CD4-positive, alpha-beta T cell treated with Interleukin-2 at 100 ng/mL for 4 hours (primary cell): ENCODE data around the gene A1BG.
A peak's percentile ranks its signal among the peaks of the same experiment; 100 is the strongest.
"Not testable (repeated sequence)": the region's sequence is repeated elsewhere in the genome, so short reads cannot be mapped to it uniquely, and the experiment has no call there.

Experiments
- DNase-seq: peaks from one replicate; pipeline ENCODE4 v3.0.0-alpha.2; 2020; ENCODE audit warnings: low spot score

A1BG gene

DNA sequence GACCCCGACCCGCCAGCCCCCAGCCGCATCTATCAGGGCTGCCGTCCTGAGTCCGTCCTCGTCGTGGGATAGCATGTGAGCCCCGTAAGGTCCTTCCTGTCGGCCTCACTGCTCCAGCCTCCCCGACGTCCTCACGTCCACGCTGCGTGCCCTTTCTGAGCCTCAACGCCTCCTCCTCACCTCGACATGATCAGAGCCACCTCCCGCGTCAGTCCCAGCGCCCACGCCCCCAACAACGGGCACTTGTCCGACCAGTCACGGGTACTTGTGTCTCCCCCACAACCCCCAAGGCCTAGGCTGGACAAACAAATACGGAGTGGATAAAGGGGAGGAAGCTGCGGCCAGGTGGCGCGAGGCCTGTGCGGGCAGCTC, 8.6 kb upstream of the A1BG start:
- peak; percentile 24 for DNase-seq

DNA sequence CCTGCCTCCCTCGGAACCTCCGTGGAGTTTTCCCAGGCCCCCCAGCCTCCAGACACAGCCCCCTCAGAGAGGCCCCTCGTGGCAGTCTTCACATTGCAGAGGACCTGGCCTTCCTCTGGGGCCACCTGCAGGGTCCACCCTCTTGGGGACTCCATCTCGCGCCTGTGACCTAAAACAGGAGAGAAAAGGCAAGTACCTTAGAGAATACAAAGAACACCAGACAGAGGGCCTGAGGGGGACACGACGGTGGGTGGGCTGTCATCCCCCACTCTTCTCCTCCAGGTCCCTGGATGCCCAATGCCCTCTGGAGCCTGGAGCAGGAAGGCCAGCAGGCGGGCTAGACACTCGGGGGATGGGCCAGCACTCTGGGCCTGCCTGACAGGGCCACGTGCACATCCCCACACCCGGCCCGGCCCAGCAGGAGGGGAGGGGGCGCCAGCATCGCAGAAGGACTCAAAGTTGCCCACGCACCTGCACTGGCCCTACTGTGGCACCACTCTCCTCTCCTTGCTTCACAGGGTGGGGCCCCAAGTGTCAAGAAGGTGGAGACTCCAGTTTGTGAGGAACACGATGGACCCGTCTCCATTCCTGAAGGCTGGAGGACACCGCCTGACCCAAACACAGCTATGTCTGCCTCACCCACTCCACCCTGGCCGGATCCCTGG, 4.3 kb upstream of the A1BG start:
- DNase-seq, result no peak

DNA sequence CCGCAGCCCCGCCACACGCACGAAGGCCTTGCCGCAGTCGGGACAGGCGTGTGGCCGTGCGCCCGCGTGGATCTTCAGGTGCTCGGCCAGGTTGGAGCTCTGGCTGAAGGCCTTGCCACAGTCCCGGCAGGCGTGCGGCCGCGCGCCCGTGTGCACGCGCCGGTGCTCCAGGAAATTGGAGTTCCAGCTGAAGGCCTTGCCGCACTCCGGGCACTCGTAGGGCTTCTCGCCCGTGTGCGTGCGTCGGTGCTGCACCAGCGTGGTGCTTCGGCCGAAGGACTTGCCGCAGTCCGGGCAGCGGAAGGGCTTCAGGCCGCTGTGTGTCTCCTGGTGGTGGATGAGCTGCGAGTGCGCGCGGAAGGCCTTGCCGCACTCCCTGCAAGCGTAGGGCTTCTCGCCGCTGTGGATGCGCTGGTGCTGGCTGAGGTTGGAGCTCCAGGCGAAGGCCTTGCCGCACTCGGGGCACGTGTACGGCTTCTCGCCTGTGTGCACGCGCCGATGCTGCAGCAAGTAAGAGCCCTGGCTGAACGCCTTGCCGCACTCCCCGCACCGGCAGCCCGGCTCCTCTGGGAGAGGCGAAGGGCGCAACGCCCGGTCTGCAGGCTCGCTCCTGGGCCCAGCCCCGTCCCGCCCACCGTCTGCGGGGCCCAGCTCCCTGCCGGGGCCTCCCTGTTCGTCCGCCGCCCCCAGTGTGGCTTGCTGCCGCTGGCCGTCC, 3.6 kb upstream of the A1BG start:
- no peak for DNase-seq

DNA sequence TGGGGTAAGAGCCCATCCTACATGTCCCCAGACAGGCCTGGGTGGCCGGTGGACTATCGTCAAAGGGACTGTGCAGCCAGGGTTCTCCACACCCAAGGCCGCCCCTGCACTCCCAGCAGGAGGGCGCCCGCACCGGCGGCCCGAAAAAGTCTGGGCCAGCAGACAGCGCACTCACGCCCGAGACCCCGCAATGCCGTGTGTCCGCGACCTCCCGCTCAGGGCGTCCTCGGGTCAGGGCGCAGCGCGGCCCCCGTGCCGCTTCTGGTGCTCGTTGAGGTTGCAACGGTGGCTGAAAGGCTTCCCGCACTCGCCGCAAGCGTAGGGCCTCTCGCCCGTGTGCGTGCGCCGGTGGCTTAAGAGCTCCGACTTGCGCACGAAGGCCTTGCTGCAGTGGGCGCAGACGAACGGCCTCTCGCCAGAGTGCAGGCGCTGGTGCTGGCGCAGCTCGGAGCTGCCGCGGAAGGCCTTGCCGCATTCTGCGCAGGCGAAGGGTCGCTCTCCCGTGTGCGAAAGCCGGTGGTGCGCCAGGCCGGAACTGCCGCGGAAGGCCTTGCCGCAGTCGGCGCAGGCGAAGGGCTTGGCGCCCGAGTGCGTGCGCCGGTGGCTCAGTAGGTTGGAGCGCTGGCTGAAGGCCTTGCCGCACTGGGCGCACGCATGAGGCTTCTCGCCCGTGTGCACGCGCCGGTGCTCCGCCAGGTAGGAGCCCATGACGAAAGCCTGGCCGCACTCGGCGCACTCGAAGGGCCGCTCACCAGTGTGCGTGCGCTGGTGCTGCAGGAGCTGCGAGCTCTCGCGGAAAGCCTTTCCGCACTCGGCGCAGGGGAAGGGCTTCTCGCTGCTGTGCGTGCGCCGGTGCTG, 2.8 kb upstream of the A1BG start:
- peak; percentile 23 for DNase-seq

DNA sequence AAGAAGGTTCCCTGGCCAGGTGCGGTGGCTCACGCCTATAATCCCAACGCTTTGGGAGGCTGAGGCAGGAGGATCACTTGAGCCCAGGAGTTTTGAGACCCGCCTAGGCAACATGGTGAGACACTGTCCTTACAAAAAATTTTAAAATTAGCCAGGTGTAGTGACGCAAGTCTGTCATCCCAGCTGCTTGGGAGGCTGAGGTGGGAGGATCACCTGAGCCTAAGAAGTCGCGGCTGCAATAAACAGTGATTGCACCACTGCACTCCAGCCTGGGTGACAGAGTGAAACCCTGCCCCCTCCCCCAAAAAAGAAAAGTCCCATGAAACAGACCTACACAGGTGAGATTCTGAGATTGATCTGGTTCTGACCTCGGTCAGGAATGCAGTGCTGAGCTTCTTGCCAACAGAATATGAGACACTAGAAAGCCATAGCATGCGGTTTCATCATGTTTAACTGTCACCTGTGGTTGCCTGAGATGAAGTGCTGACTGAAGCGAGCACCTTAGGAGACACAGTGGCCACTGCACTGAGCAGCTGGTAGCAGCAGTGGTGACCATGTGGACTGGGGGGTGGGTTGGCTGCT, 2.0 kb upstream of the A1BG start:
- DNase-seq, result no peak

DNA sequence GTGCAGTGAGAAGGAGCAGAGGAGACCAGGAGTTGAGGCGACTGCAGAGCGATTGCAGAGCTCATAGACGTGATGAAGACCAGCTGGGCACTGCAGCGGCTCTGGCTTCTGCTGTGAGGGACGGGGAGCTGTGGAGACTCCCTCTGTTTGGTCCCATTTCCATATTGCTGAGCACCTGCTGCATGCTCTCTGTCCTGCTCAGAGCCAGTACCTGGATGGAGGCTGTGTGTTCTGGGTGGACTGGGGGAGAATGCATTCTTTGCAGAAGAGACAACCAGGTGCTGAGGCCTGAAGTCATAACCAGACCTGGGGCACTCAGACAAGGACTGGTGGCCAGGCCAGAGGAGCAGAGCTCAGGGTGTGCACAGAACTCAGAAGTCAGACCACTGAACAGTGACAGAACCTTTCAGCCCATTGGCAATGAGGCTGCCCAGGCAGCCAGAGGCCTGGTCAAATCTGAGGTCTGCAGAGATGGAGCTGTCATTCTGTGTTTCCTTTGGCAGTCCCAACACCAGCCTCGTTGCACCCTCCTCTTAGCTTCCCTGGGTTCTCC, 1.3 kb upstream of the A1BG start:
- no peak for DNase-seq

DNA sequence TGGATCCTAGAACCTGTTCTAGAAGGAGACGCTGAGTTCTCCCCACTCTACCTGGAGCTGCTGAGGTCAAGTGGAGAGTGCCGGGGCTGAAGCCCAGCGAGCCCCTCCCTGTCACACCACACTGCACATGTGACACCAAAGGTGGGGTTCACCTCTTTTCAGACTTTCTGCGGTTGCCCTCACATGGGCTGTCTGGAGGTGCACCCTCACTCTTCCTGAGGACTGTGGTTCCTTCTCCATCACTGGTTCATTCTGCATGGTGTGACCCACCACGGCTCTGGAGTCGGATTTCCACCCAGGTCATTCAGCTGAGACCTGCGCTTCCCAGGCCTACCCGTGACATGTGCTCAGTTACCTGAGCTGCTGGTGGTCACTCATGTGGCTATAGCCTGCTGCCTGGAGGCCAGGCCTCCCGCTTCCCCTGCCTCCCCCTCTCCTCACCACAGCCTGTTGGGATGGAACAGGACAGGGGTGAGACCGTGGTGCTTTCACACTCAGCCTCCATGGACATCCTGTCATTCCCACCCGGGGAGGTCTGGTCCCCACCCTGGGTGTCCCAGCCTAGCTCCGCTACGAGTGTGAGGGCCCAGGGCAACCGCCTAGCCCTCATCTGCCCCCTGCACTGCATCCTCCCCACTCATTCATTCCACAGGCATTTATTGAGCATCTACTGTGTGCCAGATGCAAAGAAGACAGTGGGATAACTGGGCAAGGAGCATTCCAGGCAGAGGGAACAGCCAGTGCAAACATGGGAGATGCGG, 605 bp upstream of the A1BG start:
- no peak for DNase-seq

DNA sequence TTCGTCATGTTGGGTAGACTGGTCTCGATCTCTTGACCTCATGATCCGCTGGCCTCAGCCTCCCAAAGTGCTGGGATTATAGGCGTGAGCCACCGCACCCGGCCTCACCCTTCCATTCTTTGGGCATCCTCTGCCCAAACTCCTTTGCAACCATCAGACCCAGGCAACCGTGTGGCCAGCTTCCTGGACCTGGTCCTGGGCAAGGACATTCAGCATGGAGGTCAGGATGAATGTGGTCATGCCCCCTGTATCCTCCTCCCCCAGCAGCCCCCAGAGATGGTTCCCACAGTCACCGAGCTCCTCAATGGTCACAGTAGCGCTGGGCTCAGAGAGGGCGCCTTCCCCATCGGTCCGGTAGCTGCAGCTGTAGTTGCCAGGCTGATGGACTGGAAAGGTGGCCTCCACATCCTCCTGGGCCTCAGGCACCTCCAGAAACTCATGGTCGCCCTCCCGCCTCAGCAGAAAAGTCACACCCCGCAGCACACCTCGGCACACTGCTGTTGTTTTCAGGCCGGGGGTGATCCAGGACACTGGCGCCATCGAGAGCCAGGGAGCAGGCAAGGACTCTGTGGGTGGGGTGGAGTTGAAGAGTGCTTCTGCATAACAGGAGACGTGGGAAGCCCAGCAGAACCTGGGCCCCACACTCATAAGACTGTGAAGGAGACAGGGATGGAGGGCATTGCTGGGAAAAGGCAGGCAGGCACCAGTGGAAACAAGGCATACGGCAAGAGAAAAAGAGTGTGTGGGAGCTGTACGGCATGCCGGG, 1.1 kb downstream of the A1BG start:
- DNase-seq, result no peak

DNA sequence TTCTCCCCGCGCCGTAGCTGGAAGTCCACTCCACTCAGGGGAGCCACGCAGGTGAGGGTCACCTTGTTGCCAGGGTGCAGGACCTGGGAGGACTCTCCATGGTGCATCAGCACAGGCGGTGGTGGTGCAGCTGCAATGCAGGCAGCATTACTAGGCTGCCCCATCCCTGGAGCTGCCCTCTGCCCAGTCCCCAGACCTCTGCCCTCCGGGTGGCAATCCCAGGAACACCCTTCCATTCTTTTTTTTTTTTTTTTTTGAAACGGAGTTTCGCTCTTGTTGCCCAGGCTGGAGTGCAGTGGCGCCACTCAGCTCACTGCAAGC, 1.8 kb downstream of the A1BG start:
- DNase-seq, result no peak

DNA sequence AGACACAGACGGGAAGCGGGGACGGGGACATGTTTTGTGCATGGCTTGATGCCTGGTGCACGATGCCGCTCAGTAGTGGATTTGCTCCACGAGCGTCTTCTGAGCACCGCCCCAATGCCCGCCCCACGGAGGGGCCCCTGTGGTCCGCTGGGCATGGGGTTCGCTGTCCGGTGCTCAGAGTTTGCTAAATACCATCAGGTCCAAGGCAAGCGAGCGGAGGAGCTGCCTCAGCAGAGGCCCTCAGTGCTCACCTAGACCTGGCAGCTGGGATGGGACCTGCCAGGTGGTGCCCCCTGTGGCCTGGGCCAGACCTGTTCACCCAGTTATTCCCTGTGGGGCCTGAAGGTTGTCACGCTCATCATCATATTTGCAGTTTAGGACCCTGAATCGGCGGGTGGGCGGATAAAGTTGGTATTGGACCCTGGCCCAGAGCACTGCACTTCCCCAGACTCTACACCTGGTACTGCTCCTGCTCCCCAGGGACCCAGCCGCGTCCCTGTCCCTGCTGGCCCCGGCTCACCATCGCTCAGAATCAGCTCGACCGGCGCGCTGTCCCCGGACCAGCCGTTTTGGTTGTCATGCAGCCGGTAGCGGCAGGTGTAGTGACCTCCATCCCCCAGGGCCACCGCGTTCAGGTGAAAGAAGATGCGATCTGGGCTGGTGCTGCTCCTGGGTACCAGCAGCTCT, 2.3 kb downstream of the A1BG start:
- no peak for DNase-seq

DNA sequence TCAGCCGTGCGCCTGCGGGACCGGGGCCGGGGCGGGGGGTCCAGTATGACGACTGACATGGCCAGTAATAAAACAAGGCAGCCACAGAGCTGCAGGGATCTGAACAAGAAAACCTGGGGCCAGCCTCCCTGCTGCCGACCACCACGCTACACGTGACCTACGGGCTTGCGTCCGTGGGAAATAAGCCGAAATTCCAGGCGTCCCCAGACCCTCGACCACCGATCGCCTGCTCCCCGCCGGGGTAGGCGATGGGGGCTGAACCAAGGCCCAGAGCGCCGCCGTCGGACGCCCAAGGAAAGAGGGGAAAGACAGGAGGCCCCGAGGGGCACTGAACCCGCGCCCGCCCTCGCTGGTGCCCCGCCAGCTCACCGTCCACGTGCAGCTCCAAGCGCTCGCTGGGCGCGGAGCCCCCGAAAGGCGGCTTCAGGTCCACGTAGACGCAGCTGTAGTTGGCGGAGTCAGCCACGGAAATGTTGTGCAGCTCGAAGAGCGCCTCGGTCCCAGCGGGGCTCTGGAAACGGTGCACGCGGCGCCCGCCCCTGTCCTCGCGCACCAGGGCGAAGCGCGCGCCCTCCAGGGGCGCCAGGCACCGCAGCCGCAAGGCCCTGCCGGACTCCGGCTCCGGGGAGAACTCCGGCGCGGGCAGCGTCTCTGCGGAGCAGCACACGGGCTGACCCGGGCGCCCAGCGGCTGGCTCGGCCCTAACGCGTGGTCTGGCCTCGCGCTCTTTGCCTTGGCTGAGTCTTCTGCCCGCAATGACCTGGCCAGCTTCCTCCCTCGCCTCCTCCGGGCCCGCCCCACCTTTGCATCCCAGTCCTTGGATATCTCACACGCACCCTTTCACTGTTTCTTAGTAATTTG, 3.1 kb downstream of the A1BG start:
- no peak for DNase-seq

DNA sequence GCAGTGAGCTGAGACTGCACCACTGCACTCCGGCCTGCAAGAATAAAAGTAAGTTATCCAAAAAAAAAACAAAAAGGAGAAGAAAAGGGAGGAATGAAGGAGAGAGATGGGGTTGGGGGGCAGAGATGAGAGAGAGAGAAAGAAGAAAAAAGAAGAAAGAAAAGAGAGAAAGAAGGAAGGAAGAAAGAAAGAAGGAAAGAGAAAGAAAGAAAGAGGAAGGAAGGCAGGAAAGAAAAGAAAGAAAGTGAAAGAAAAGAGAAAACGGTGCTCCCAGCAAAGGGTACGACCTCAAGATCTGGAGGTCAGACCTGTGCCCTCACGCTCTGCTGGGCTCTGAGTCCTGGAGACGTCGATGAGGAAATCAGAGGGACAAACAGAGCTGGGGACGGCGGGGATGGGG, 3.7 kb downstream of the A1BG start:
- DNase-seq, result no peak

DNA sequence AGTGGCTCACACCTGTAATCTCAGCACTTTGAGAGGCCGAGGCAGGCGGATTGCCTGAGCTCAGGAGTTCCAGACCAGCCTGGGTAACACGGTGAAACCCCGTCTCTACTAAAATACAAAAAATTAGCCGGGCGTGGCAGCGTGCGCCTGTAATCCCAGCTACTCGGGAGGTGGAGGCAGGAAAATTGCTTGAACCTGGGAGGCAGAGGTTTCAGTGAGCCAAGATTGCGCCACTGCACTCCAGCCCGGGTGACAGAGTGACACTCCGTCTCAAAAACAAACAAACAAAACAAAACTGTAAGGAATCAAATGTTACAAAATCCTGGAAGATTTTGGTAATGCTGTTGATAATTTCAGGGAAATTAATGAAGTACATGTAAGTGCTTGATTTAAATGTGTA, 5.2 kb downstream of the A1BG start:
- not testable (repeated sequence) for DNase-seq

DNA sequence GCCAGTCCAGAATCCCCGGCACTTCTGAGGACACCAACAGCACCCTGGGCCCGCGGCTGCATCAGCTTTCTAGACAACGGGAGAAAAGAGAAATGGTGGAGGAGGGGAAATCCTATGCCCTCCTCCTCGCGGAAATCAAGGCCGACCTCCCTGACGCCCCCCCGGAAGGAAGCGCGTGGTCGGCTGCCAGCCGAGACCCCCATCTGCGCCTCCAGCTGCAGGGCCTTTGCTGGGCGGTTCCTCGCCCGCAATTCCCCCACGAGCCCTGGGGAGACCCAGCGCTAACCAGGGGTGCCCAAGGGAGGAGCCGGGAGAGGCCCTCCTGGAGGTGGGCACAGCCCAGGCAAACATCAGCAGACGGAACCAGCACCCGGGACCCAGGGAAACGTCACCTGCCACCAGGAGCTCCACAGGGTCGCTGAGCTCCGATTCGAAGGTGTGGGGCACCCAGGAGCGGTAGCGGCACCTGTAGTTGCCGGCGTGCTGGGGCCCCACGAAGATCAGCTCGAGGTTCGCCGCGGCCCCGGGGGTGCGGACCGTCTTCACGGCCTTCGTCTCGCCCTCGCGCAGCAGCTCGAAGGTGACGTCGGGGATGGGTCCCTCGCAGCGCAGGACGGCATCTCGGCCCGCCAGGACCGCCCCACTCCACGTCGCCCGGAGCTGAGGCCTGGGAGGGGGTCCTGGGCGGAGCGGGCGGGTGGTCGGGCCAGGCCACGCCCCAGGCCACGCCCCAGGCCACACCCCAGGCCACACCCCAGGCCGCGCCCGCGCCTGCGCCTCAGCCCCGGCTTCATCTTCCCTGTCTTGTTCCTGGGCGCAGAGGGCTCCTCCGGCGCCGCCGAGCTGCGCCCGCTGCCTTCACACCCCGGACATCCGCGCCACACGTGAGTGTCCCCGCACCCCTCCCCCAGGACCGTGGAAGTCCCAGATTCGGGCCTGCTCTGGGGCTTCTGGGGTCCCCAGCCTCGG, 6.0 kb downstream of the A1BG start:
- DNase-seq, result peak; percentile 62

DNA sequence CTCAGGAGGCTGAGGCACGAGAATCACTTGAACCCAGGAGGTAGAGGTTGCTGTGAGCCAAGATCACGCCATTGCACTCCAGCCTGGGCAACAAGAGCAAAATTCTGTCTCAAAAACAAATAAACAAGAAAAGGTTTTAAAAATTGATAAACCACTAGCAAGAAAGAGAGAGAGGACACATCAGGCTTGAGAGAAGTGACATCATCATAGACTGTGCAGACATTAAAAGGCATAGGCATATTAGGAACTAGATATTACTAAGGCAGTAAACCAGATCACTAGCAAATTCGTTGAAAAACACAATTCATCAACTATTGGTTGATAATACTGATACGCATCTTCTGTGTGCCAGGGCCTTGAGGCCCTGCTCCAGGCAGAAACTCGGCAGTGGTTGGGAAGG, 7.7 kb downstream of the A1BG start:
- no peak for DNase-seq

DNA sequence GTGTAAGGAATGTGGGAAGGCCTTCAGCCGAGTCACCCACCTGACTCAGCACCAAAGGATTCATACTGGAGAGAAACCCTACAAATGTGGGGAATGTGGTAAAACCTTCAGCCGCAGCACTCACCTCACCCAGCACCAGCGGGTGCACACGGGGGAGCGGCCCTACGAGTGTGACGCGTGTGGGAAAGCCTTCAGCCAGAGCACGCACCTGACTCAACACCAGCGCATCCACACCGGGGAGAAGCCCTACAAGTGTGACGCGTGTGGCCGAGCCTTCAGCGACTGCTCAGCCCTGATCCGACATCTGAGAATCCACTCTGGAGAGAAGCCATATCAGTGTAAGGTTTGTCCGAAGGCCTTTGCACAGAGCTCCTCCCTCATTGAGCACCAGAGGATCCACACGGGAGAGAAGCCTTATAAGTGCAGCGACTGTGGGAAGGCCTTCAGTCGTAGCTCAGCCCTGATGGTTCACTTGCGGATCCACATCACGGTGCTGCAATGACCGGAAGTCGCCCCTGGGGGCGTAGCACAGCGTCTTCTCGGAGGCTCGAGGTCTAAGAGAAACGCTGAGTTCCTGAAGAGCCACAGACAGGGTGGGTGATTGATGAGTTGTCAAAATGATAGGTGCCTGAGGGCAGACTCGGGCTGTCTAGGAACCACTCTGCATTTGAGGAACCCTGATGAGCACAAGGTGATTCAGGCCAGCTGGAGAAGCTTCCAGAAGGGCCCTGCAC, 14.3 kb downstream of the A1BG start:
- DNase-seq, result no peak

DNA sequence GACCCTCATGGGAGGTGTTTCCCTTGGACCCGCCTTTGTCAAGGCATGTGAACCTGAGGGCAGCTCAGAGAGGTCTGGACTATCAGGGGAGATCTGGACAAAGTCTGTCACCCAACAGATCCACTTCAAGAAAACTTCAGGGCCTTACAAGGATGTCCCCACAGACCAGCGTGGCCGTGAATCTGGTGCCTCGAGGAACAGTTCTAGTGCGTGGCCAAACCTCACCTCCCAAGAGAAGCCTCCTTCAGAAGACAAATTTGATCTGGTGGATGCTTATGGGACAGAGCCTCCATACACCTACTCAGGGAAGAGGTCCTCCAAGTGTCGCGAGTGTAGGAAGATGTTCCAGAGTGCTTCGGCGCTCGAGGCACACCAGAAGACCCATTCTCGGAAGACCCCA, 15.0 kb downstream of the A1BG start:
- DNase-seq, result no peak

DNA sequence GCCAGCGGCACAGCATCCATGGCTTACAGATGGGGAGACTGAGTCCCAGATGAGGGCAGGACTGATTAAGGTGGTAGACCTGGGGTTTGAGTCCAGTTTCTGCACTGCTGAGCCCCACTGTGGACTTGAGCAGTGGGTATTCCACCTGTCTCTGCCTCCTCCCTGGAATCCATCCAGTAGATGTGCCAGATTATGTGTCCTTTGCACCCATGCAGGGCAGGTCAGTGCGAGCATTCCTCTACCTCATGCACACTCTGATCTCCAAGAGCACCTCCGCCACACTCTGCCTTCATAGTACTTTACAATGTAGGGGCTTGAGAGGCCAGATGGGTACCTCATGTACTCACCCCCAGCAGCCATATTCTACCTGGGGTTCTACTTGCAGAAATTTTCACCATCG, 16.5 kb downstream of the A1BG start:
- no peak for DNase-seq
